Measurements from ENCODE around the gene LYPLA2.

LYPLA2 gene

DNA sequence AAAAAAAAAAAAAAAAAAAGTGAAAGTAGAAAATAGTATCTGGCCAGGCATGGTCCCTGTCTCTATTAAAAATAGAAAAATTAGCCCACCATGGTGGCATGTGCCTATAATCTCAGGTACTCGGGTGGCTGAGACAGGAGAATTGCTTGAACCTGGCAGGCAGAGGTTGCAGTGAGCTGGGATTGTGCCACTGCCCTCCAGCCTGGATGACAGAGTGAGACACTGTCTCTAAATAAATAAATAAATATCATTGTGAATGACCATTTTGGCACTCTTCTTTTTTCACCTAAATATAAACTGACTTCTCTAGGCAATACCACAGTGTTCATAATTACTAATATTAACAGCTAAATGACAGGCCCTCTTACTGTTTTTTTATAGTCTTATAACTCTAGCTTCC is 33.1 kb upstream of the LYPLA2 start:
- no peaks in the 10 kb centered on the region for H3K27me3 ChIP-seq (replicated peaks; ENCODE audit: control insufficient read depth, insufficient read depth, low read length)
- H3K4me1 ChIP-seq (ENCODE audit: control insufficient read depth, insufficient read depth, low read length): peaks cover 23% of the 10 kb centered on the region
- no peak overlapping the region for H3K4me3 ChIP-seq (ENCODE audit: low read length)
- H3K9ac ChIP-seq (ENCODE audit: low read length): no peak overlapping the region
- peaks cover 96% of the 10 kb centered on the region for H3K36me3 ChIP-seq (ENCODE audit: control insufficient read depth, insufficient read depth, low read length, severe bottlenecking)
- no peak for DNase-seq (ENCODE audit: low read depth)
- no peaks in the 10 kb centered on the region for H3K9me3 ChIP-seq (ENCODE audit: control insufficient read depth, low read length)

DNA sequence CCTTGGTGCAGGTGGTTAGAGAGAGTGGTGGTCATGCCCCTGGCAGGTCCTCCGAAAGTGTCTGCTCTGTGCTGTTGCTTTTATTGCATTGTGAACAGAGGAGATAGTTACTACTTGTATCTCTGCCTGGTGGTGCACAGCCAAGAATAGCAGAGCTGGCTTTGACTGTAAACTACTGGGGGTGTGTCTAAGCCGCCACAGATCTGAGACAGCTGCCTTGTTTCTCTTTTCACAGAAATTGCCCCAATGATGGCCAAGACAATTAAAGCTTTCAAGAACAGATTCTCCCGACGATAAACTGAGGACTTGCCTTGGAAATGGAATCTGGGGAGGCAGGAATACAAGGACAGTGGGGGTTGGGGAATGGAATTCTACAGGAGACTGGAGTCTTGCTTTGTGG is 31.7 kb upstream of the LYPLA2 start:
- DNase-seq (ENCODE audit: low read depth): peak; percentile 30
- Histone ChIP-seq H3K27me3 (replicated peaks; ENCODE audit: control insufficient read depth, insufficient read depth, low read length) (no peaks in the 10 kb centered on the region), H3K36me3 (ENCODE audit: control insufficient read depth, insufficient read depth, low read length, severe bottlenecking) (peaks cover 95% of the 10 kb centered on the region), H3K4me3 (ENCODE audit: low read length) (no peak overlapping the region), H3K9ac (ENCODE audit: low read length) (peak overlapping the region; percentile 32), H3K4me1 (ENCODE audit: control insufficient read depth, insufficient read depth, low read length) (peaks cover 23% of the 10 kb centered on the region), H3K9me3 (ENCODE audit: control insufficient read depth, low read length) (no peaks in the 10 kb centered on the region)

DNA sequence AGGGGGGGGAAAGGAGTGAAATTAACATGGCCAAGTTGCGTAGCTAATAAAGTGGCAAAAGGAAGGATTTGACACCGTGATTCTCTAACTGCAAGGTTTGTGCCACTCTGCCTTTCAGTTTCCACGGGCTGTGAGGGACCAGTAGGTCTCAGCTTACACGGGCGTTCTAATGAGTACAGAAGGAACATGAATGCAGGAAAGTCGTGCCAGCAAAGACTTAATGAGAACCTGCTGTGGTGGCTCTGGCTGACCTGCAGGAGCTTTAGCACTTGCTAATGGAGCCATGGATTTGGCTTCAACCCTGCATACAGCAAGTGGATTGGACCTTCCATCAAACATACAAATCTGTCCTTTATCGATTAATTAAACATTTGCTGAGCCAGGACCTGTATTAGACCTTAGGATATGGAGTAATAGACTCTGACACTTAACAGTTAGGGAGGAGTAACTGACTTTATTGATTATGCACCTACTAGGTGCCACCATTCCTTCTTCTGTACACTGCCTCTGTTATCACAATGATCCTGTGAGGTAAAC is 27.8 kb upstream of the LYPLA2 start:
- Histone ChIP-seq H3K4me3 (ENCODE audit: low read length) (no peak overlapping the region), H3K9me3 (ENCODE audit: control insufficient read depth, low read length) (no peaks in the 10 kb centered on the region), H3K36me3 (ENCODE audit: control insufficient read depth, insufficient read depth, low read length, severe bottlenecking) (peaks cover 78% of the 10 kb centered on the region), H3K27me3 (replicated peaks; ENCODE audit: control insufficient read depth, insufficient read depth, low read length) (no peaks in the 10 kb centered on the region), H3K9ac (ENCODE audit: low read length) (no peak overlapping the region), H3K4me1 (ENCODE audit: control insufficient read depth, insufficient read depth, low read length) (peaks cover 14% of the 10 kb centered on the region)
- peak; percentile 58 for DNase-seq (ENCODE audit: low read depth)

DNA sequence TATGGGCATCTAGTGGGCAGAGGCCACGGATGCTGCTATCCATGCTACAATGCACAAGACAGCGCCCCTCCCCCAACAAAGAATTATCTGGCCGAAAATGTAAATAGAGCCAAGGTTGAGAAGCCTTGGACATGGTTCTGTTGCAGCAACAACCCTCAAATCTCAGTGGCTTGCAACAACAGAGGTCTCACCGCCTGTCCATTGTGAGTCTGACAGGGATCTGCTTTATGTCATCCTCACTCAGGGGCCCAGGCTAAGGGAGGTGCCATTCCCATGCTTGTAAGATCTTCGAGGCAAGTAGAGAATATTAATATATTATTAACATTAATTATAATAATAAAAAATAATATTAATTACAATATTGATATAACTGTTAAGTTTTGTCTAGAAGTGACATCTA is 22.2 kb upstream of the LYPLA2 start:
- no peak for DNase-seq (ENCODE audit: low read depth)
- Histone ChIP-seq H3K27me3 (replicated peaks; ENCODE audit: control insufficient read depth, insufficient read depth, low read length) (no peaks in the 10 kb centered on the region), H3K4me1 (ENCODE audit: control insufficient read depth, insufficient read depth, low read length) (no peaks in the 10 kb centered on the region), H3K36me3 (ENCODE audit: control insufficient read depth, insufficient read depth, low read length, severe bottlenecking) (peaks cover 33% of the 10 kb centered on the region), H3K9me3 (ENCODE audit: control insufficient read depth, low read length) (no peaks in the 10 kb centered on the region), H3K9ac (ENCODE audit: low read length) (no peak overlapping the region), H3K4me3 (ENCODE audit: low read length) (no peak overlapping the region)

DNA sequence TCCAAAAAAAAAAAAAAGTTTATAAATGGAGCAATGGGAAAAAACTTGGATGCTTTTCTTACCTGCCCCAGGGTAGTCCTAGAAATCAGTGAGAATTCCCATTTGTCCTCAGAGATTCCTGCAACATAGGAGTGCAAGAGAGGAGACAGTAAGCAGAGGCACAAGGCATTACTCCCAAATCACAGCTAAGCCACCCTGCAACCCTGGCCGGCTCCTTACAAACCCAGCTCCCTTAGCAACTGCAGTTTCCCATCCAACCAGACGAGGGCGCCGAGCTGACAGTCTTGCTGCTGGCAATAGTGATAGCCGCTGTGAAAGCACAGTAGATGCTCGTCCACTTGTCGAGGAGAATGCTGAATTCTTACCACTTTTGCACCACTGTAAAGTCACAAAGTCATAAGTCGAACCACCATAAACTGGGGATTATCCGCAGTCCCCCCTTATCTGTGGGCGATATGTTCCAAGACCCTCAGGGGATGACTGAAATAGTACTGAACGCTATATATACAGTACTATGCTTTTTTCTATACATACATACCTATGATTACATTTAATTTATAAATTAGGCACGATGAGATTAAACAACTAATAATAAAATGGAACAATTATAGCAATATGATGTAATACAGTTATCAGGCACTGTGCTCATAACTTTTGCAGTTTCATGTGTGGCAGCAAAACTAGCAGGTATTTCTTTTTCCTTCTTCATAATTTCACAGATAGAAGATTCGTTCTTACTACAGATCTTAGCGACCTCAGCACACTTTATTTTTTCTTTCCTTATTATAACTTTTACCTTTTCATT is 18.7 kb upstream of the LYPLA2 start:
- no peak overlapping the region for H3K4me3 ChIP-seq (ENCODE audit: low read length)

DNA sequence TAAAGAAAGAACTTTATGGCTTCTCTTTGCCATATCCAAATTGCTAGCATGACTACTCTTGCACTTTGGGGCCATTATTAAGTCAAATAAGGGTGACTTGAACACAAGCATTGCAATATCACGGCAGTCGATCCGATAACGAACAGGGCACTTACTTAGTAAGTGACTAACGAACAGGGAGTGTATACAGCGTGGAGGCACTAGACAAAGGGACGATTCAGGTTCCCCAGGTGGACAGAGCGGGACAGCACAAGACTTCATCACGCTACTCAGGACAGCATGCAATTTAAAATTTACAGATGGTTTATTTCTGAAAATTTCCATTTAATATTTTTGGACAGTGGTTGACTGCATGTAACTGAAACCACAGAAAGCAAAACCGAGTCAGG is 18.1 kb upstream of the LYPLA2 start:
- no peak overlapping the region for H3K4me3 ChIP-seq (ENCODE audit: low read length)
- H3K36me3 ChIP-seq (ENCODE audit: control insufficient read depth, insufficient read depth, low read length, severe bottlenecking): peaks cover 8% of the 10 kb centered on the region
- no peak overlapping the region for H3K9ac ChIP-seq (ENCODE audit: low read length)
- no peaks in the 10 kb centered on the region for H3K9me3 ChIP-seq (ENCODE audit: control insufficient read depth, low read length)
- no peaks in the 10 kb centered on the region for H3K27me3 ChIP-seq (replicated peaks; ENCODE audit: control insufficient read depth, insufficient read depth, low read length)
- DNase-seq (ENCODE audit: low read depth): no peak
- peaks cover 4% of the 10 kb centered on the region for H3K4me1 ChIP-seq (ENCODE audit: control insufficient read depth, insufficient read depth, low read length)

More for the DNA sequence above, 18.7 kb upstream of the LYPLA2 start:
- Histone ChIP-seq H3K9me3 (ENCODE audit: control insufficient read depth, low read length) (no peaks in the 10 kb centered on the region), H3K27me3 (replicated peaks; ENCODE audit: control insufficient read depth, insufficient read depth, low read length) (no peaks in the 10 kb centered on the region), H3K9ac (ENCODE audit: low read length) (no peak overlapping the region), H3K4me1 (ENCODE audit: control insufficient read depth, insufficient read depth, low read length) (peaks cover 2% of the 10 kb centered on the region), H3K36me3 (ENCODE audit: control insufficient read depth, insufficient read depth, low read length, severe bottlenecking) (peaks cover 13% of the 10 kb centered on the region)
- peak; percentile 94 for DNase-seq (ENCODE audit: low read depth)

DNA sequence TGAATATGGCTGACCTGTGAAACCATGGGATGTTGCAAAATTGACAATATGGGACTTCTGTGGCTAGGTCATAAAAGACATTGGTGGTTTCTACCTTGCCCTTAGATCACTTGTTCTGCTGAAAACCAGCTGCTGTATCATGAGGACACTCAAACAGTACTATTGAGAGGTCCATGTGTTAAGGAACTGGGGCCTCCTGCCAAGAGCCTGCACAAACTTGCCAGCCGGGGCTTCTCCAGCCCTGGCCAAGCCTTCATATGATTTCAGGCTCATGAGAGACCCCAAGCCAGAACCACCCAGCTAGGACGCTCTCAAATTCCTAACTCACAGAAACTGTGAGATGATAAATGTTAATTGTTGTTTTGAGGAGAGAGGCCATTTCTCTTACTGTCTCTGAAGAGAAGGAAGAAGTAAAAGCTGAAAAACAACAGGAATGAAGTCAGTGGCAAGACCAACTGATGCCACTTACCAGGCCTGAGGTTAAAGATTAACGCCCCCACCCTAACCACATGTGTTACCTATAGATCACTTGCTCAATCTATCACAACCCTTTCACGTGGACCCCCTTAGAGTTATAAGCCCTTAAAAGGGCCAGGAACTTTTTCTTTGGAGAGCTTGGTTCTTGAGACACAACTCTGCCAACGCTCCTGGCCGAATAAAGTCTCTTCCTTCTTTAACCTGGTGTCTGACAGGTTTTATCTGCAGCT is 16.6 kb upstream of the LYPLA2 start:
- H3K4me3 ChIP-seq (ENCODE audit: low read length): no peak overlapping the region
- no peaks in the 10 kb centered on the region for H3K27me3 ChIP-seq (replicated peaks; ENCODE audit: control insufficient read depth, insufficient read depth, low read length)
- H3K9ac ChIP-seq (ENCODE audit: low read length): no peak overlapping the region
- H3K36me3 ChIP-seq (ENCODE audit: control insufficient read depth, insufficient read depth, low read length, severe bottlenecking): no peaks in the 10 kb centered on the region
- H3K9me3 ChIP-seq (ENCODE audit: control insufficient read depth, low read length): no peaks in the 10 kb centered on the region
- no peak for DNase-seq (ENCODE audit: low read depth)
- peaks cover 10% of the 10 kb centered on the region for H3K4me1 ChIP-seq (ENCODE audit: control insufficient read depth, insufficient read depth, low read length)

DNA sequence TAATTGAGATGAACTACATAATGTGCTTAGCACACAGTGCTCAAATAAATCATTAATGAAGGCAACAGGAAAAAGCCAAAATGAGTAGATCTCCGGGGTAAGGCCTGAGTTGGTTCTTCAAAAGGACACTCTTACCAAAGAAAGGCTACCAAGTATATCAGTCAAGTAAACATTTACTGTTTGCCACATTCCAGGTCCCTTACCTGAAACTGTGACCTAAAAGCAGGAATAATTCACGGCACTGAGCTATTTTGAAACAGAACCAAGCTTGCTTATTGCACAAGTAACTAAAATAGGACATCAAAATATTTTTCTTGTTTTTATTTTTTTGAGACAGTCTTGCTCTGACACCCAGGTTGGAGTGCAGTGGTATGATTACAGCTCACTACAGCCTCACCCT is 14.7 kb upstream of the LYPLA2 start:
- no peaks in the 10 kb centered on the region for H3K27me3 ChIP-seq (replicated peaks; ENCODE audit: control insufficient read depth, insufficient read depth, low read length)
- no peak overlapping the region for H3K9ac ChIP-seq (ENCODE audit: low read length)
- DNase-seq (ENCODE audit: low read depth): no peak
- peaks cover 21% of the 10 kb centered on the region for H3K4me1 ChIP-seq (ENCODE audit: control insufficient read depth, insufficient read depth, low read length)
- no peak overlapping the region for H3K4me3 ChIP-seq (ENCODE audit: low read length)
- no peaks in the 10 kb centered on the region for H3K9me3 ChIP-seq (ENCODE audit: control insufficient read depth, low read length)
- H3K36me3 ChIP-seq (ENCODE audit: control insufficient read depth, insufficient read depth, low read length, severe bottlenecking): no peaks in the 10 kb centered on the region

DNA sequence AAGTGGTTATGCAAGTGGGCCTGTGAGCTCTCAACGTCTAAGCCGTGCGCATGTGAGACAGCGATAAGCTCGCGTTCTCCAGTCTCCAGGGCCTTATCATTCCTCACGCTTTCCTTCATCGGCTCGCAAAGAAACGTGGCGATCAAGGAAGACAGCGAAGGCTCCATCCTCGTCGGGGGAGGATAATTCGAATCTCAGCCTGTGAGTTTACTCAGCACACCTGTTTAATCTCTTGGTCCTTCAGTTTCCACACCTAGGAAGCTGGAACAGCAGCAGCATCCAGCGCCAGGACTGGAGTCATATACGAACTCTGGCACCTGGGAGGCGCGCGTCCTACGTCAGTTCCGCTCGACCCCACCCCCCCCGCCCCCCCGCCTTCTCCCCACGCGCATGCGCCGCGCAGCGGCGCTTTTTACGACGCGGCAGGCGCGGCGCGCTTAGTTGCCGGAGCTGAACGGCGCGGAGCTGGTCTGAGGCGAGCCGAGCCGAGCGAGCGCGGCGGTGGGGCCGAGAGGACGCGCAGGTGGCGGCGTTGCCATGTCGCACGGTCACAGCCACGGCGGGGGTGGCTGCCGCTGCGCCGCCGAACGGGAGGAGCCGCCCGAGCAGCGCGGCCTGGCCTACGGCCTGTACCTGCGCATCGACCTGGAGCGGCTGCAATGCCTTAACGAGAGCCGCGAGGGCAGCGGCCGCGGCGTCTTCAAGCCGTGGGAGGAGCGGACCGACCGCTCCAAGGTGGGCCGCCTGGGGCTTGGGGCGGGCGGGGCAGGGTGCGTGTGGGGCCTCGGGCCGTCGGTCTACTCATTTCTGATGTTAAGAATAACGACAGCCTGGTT is 12.7 kb upstream of the LYPLA2 start, which contains the start of gene PITHD1:
TSS of gene PITHD1 (plus strand) at position 440 of the 836 bp plus-strand sequence. CDS start at position 538, 98 bp downstream.
- H3K9me3 ChIP-seq (ENCODE audit: control insufficient read depth, low read length): no peaks in the 10 kb centered on the region
- DNase-seq (ENCODE audit: low read depth): peak; percentile 92
- peak within 1 kb of the TSS; percentile 92 for H3K9ac ChIP-seq (ENCODE audit: low read length)

DNA sequence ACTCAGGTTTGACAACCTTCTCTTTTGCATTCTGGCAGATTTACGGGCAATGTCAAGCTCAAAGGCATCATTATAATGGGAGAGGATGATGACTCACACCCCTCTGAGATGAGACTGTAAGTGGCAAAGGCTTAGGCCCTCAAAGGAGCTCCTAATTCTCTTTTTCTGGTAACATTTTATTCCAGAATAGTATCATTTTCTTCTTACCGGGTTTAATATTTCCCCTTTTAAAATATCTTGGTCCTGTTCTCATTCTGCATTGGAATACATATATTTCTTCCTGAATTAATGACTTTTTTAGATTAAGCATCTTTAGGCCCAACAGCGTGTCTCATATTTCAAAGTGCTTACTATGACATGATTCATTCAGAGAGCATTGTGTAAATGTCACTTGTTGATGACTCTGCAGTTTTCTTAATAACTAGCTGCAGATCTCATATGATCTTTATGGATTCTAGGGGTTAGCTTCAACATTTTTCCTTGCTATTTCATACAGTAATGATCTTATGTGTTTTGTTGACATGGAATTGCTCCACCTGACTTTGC is 11.0 kb upstream of the LYPLA2 start:
- Histone ChIP-seq H3K9ac (ENCODE audit: low read length) (no peak overlapping the region), H3K27me3 (replicated peaks; ENCODE audit: control insufficient read depth, insufficient read depth, low read length) (no peaks in the 10 kb centered on the region), H3K36me3 (ENCODE audit: control insufficient read depth, insufficient read depth, low read length, severe bottlenecking) (peaks cover 16% of the 10 kb centered on the region), H3K4me1 (ENCODE audit: control insufficient read depth, insufficient read depth, low read length) (peaks cover 21% of the 10 kb centered on the region), H3K9me3 (ENCODE audit: control insufficient read depth, low read length) (no peaks in the 10 kb centered on the region), H3K4me3 (ENCODE audit: low read length) (peak overlapping the region; percentile 99)
- DNase-seq (ENCODE audit: low read depth): peak; percentile 65

More for the DNA sequence above, 12.7 kb upstream of the LYPLA2 start, which contains the start of gene PITHD1:
- Histone ChIP-seq H3K4me3 (ENCODE audit: low read length) (peak within 1 kb of the TSS; percentile 99), H3K4me1 (ENCODE audit: control insufficient read depth, insufficient read depth, low read length) (peaks cover 21% of the 10 kb centered on the region), H3K27me3 (replicated peaks; ENCODE audit: control insufficient read depth, insufficient read depth, low read length) (no peaks in the 10 kb centered on the region), H3K36me3 (ENCODE audit: control insufficient read depth, insufficient read depth, low read length, severe bottlenecking) (peaks cover 7% of the 10 kb centered on the region)
